HG03064 (cell line): ENCODE data around the gene CTNNA2.
"Not testable (repeated sequence)": the region's sequence is repeated elsewhere in the genome, so short reads cannot be mapped to it uniquely, and the experiment has no call there.

Source experiments
- ATAC-seq: cut with Tn5 transposase; IDR thresholded peaks from one replicate; pipeline ENCODE4 v1.9.1; 2021; ENCODE audit warnings: low read depth; ENCODE audit not compliant: unreplicated experiment

CTNNA2 gene

GRCh38 chr2:80120866-80121265 lies 608.0 kb downstream of the CTNNA2 start:
- no peak for ATAC-seq

- no peak for ATAC-seq
These were observed 609.8 kb downstream of the CTNNA2 start for GRCh38 chr2:80122675-80123074.

- ATAC-seq: no peak
These were observed 613.8 kb downstream of the CTNNA2 start for GRCh38 chr2:80126596-80127189.

GRCh38 chr2:80128080-80128479 lies 615.2 kb downstream of the CTNNA2 start:
- ATAC-seq: no peak

- no peak for ATAC-seq
These were observed 619.4 kb downstream of the CTNNA2 start for GRCh38 chr2:80132281-80132680.

GRCh38 chr2:80135001-80135400 lies 622.1 kb downstream of the CTNNA2 start:
- no peak for ATAC-seq

- ATAC-seq: no peak
These were observed 623.5 kb downstream of the CTNNA2 start for GRCh38 chr2:80136338-80136737.

- no peak for ATAC-seq
These were observed 626.1 kb downstream of the CTNNA2 start for GRCh38 chr2:80139001-80139400.

- ATAC-seq: no peak
These were observed 628.3 kb downstream of the CTNNA2 start for GRCh38 chr2:80141007-80141726.

GRCh38 chr2:80145499-80145898 lies 632.6 kb downstream of the CTNNA2 start:
- ATAC-seq: no peak

GRCh38 chr2:80146757-80147156 lies 633.9 kb downstream of the CTNNA2 start:
- not testable (repeated sequence) for ATAC-seq

GRCh38 chr2:80147690-80148089 lies 634.8 kb downstream of the CTNNA2 start:
- no peak for ATAC-seq

- ATAC-seq: no peak
These were observed 636.1 kb downstream of the CTNNA2 start for GRCh38 chr2:80148906-80149305.

- ATAC-seq: no peak
These were observed 637.1 kb downstream of the CTNNA2 start for GRCh38 chr2:80149991-80150390.

- no peak for ATAC-seq
These were observed 638.4 kb downstream of the CTNNA2 start for GRCh38 chr2:80151248-80151647.

GRCh38 chr2:80151651-80152050 lies 638.8 kb downstream of the CTNNA2 start:
- ATAC-seq: no peak

- no peak for ATAC-seq
These were observed 640.3 kb downstream of the CTNNA2 start for GRCh38 chr2:80153151-80153550.

GRCh38 chr2:80153768-80154167 lies 640.9 kb downstream of the CTNNA2 start:
- no peak for ATAC-seq

GRCh38 chr2:80154231-80154915 lies 641.5 kb downstream of the CTNNA2 start:
- ATAC-seq: no peak

GRCh38 chr2:80164375-80164774 lies 651.5 kb downstream of the CTNNA2 start:
- no peak for ATAC-seq

GRCh38 chr2:80166483-80167171 lies 653.8 kb downstream of the CTNNA2 start:
- ATAC-seq: no peak
